ENCODE data around the gene CEP104. TPM values are rescaled to one million over a fixed set of nuclear protein-coding genes. Genes with fewer than 3 reads are reported as not detected.

CEP104 gene
- total RNA-seq, 1 experiment from 2014 or later = 47.7 TPM

DNA sequence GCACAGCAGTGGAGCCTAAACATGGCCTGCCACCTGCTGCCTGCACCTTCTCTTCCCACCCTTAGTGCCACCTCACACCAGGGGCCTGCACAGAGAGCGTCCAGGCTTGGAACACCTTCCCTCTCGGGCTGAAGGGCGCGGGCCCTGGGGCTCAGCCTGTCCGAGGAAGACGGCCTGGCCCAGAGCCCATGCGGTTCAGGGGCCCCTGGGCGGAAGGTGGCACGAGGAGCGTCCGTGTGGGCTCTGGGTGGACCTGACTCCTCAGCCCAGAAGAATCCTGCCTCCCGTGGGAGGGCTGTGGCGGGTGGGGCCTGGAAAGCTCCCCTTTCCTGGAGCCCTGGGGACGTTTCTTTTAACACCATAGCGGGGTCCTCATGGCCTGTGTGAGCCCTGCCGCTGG lies 19.7 kb upstream of the CEP104 start:
- ChIA-PET POLR2A (ENCODE audit: unreplicated experiment) (no interaction called here), CTCF (no interaction called here)
- intact Hi-C loops (cut with micrococcal nuclease; ENCODE audit: unreplicated experiment) = no loop called here
- no peak for DNase-seq
- H3K27me3 ChIP-seq (ENCODE audit: insufficient read depth, low read depth) = no peaks in the 10 kb centered on the region
- no peaks in the 10 kb centered on the region for H3K79me2 ChIP-seq (ENCODE audit: low read depth)
- no peaks in the 10 kb centered on the region for H3K36me3 ChIP-seq (ENCODE audit: low read depth)
- no peaks in the 10 kb centered on the region for H3K9me2 ChIP-seq (ENCODE audit: insufficient read depth)
- no TSS peak for BruUV-seq (replicated peaks)
- H3K27ac ChIP-seq = no peak overlapping the region
- TF ChIP-seq EZH2 (IDR thresholded peaks at IDR 0.05; ENCODE audit: low read depth) = no peak
- TF ChIP-seq, protein P1, sequence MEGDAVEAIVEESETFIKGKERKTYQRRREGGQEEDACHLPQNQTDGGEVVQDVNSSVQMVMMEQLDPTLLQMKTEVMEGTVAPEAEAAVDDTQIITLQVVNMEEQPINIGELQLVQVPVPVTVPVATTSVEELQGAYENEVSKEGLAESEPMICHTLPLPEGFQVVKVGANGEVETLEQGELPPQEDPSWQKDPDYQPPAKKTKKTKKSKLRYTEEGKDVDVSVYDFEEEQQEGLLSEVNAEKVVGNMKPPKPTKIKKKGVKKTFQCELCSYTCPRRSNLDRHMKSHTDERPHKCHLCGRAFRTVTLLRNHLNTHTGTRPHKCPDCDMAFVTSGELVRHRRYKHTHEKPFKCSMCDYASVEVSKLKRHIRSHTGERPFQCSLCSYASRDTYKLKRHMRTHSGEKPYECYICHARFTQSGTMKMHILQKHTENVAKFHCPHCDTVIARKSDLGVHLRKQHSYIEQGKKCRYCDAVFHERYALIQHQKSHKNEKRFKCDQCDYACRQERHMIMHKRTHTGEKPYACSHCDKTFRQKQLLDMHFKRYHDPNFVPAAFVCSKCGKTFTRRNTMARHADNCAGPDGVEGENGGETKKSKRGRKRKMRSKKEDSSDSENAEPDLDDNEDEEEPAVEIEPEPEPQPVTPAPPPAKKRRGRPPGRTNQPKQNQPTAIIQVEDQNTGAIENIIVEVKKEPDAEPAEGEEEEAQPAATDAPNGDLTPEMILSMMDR (conservative IDR thresholded peaks at IDR 0.05) = no peak
- H2AFZ ChIP-seq = no peak overlapping the region
- no peak overlapping the region for H3K4me3 ChIP-seq
- no peaks in the 10 kb centered on the region for H3K9me3 ChIP-seq (ENCODE audit: insufficient read depth, low read depth)
- H4K20me1 ChIP-seq (ENCODE audit: insufficient read depth) = no peaks in the 10 kb centered on the region
- peaks cover 3% of the 10 kb centered on the region; the same call in 1 of the 2 replicates for H3F3A ChIP-seq (ENCODE audit: insufficient read depth, low read depth)
- H3K4me2 ChIP-seq = no peak overlapping the region
- no peaks in the 10 kb centered on the region for H3K4me1 ChIP-seq (replicated peaks; ENCODE audit: insufficient read depth)

DNA sequence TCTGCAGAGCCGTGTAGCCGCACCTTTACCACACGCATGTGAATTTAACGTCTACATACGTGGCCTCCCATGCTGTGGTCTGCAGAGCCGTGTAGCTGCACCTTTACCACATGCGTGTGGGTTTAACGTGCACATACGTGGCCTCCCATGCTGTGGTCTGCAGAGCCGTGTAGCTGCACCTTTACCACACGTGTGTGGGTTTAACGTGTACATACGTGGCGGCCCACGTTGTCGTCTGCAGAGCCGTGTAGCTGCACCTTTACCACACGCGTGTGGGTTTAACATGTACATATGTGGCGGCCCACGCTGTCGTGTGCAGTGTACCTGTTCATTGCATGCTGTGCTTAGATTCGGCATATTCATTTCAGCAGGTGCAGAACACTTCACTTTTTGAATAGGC lies 17.7 kb upstream of the CEP104 start:
- intact Hi-C loops (cut with micrococcal nuclease; ENCODE audit: unreplicated experiment) = no loop called here
- Histone ChIP-seq H3K9me2 (ENCODE audit: insufficient read depth) (no peaks in the 10 kb centered on the region), H2AFZ (no peak overlapping the region), H3K36me3 (ENCODE audit: low read depth) (no peaks in the 10 kb centered on the region), H3K9me3 (ENCODE audit: insufficient read depth, low read depth) (no peaks in the 10 kb centered on the region), H4K20me1 (ENCODE audit: insufficient read depth) (no peaks in the 10 kb centered on the region), H3K27ac (no peak overlapping the region), H3F3A (ENCODE audit: insufficient read depth, low read depth) (peaks cover 3% of the 10 kb centered on the region; the same call in 1 of the 2 replicates), H3K4me1 (replicated peaks; ENCODE audit: insufficient read depth) (no peaks in the 10 kb centered on the region), H3K79me2 (ENCODE audit: low read depth) (no peaks in the 10 kb centered on the region), H3K4me3 (no peak overlapping the region), H3K27me3 (ENCODE audit: insufficient read depth, low read depth) (no peaks in the 10 kb centered on the region), H3K4me2 (no peak overlapping the region)
- BruUV-seq (replicated peaks) = no TSS peak
- TF ChIP-seq, protein P1 (conservative IDR thresholded peaks at IDR 0.05) = no peak
- no peak for TF ChIP-seq EZH2 (IDR thresholded peaks at IDR 0.05; ENCODE audit: low read depth)
- DNase-seq = no peak
- ChIA-PET CTCF (no interaction called here), POLR2A (ENCODE audit: unreplicated experiment) (no interaction called here)

DNA sequence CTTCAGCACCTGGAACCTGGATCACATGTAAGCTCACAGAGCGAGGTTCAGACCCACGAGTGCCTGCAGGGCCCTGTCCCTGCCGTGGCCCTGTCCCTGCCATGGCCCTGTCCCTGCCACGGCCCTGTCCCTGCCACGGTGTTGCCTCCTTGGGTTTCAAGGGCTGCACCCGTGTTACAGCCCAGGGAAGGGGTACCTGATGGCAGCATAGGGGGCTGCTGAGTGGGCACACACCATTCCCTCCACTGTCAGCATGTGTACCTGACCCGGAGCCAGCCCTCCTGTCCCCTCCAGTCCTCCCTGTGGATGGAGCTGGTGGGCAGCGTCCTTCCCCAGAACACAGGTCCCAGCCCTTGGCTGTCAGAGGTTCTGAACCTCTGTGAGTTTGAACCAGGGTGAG lies 15.5 kb upstream of the CEP104 start:
- H4K20me1 ChIP-seq (ENCODE audit: insufficient read depth) = no peaks in the 10 kb centered on the region
- no peak overlapping the region for H3K4me3 ChIP-seq
- H3K79me2 ChIP-seq (ENCODE audit: low read depth) = no peaks in the 10 kb centered on the region
- no peaks in the 10 kb centered on the region for H3K9me3 ChIP-seq (ENCODE audit: insufficient read depth, low read depth)
- peaks cover 3% of the 10 kb centered on the region; the same call in 1 of the 2 replicates for H3F3A ChIP-seq (ENCODE audit: insufficient read depth, low read depth)
- no peaks in the 10 kb centered on the region for H3K36me3 ChIP-seq (ENCODE audit: low read depth)
- H3K9me2 ChIP-seq (ENCODE audit: insufficient read depth) = no peaks in the 10 kb centered on the region
- TF ChIP-seq, protein P1 (conservative IDR thresholded peaks at IDR 0.05) = no peak
- TF ChIP-seq EZH2 (IDR thresholded peaks at IDR 0.05; ENCODE audit: low read depth) = no peak
- no peak overlapping the region for H3K27ac ChIP-seq
- POLR2A ChIA-PET (ENCODE audit: unreplicated experiment) = no interaction called here
- H3K4me1 ChIP-seq (replicated peaks; ENCODE audit: insufficient read depth) = no peaks in the 10 kb centered on the region
- no TSS peak for BruUV-seq (replicated peaks)
- intact Hi-C loops (cut with micrococcal nuclease; ENCODE audit: unreplicated experiment) = no loop called here
- no peaks in the 10 kb centered on the region for H3K27me3 ChIP-seq (ENCODE audit: insufficient read depth, low read depth)
- no peak overlapping the region for H2AFZ ChIP-seq
- no peak for DNase-seq
- CTCF ChIA-PET = no interaction called here
- H3K4me2 ChIP-seq = no peak overlapping the region

Measured in PC-9 (cell line).